Smooth muscle cell (in vitro differentiated cells): Measurements from ENCODE around the gene C1RL. TPM values are rescaled to one million over a fixed set of nuclear protein-coding genes. Genes with fewer than 3 reads are reported as not detected.

Experiments used
- DNase-seq: peaks from one replicate; lab custom pipeline; 2025; ENCODE audit not compliant: unreplicated experiment; lab: John Stamatoyannopoulos, UW
- H2AFZ ChIP-seq: fragments of 200-600 bp; sonication (generic); 2 replicates; pipeline ENCODE4 v1.6.0; 2016; ENCODE audit warnings: antibody characterized with exemption, low read depth, mild to moderate bottlenecking
- H3F3A ChIP-seq: fragments of 200-600 bp; sonication (generic); 2 replicates; pipeline ENCODE4 v1.6.0; 2017; ENCODE audit warnings: antibody characterized with exemption, low read depth
- H3K27ac ChIP-seq: fragments of 200-600 bp; sonication (generic); 2 replicates; pipeline ENCODE4 v1.5.1; 2016; ENCODE audit warnings: low read depth, mild to moderate bottlenecking
- H3K27me3 ChIP-seq: fragments of 200-600 bp; sonication (generic); 2 replicates; pipeline ENCODE4 v1.6.1; 2016; ENCODE audit warnings: low read depth, mild to moderate bottlenecking
- H3K36me3 ChIP-seq: fragments of 200-600 bp; sonication (generic); 2 replicates; pipeline ENCODE4 v1.5.1; 2016; ENCODE audit warnings: low read depth
- H3K4me1 ChIP-seq: fragments of 200-600 bp; sonication (generic); 2 replicates; pipeline ENCODE4 v1.5.1; 2016; ENCODE audit warnings: low read depth
- H3K4me2 ChIP-seq: fragments of 200-600 bp; sonication (generic); 2 replicates; pipeline ENCODE4 v1.6.0; 2016; ENCODE audit warnings: mild to moderate bottlenecking
- H3K4me3 ChIP-seq: fragments of 200-600 bp; sonication (generic); 2 replicates; pipeline ENCODE4 v1.5.1; 2016; ENCODE audit warnings: mild to moderate bottlenecking
- H3K79me2 ChIP-seq: fragments of 200-600 bp; sonication (generic); 2 replicates; pipeline ENCODE4 v1.6.0; 2016; ENCODE audit warnings: low read depth, mild to moderate bottlenecking
- H3K9ac ChIP-seq: fragments of 200-600 bp; sonication (generic); 2 replicates; pipeline ENCODE4 v1.6.0; 2016; ENCODE audit warnings: low read depth
- H3K9me3 ChIP-seq: fragments of 200-600 bp; sonication (generic); replicated peaks from 2 replicates; pipeline ENCODE4 v1.5.1; 2016; ENCODE audit warnings: low read depth
- H4K20me1 ChIP-seq: fragments of 200-600 bp; sonication (generic); 2 replicates; pipeline ENCODE4 v1.6.0; 2016; ENCODE audit warnings: low read depth
- WGBS: methylation state at CpG from one replicate; pipeline ENCODE4 v1.1.7; 2016; ENCODE audit warnings: low lambda C conversion rate; 5-methylcytosine and 5-hydroxymethylcytosine counted together
- polyA plus RNA-seq: library from polyadenylated mRNA; unstranded; fragments of >200 nt; fragmentation: Nextera tagmentation; extraction: Ambion mirVana; gene quantifications from 2 replicates; pipeline ENCODE4 v1.2.1, GENCODE V29; 2016
- total RNA-seq: library from RNA; depleted of rRNA; stranded (reverse); fragments of >200 nt; gene quantifications from 2 replicates; pipeline ENCODE4 v1.2.3, GENCODE V29; 2014
- TF ChIP-seq, protein P1 (sequence below): fragments of 200-600 bp; sonication (generic); IDR thresholded peaks from 2 replicates; pipeline ENCODE4 v1.5.1; 2017; ENCODE audit warnings: borderline replicate concordance, mild to moderate bottlenecking, antibody characterized with exemption; ENCODE audit not compliant: insufficient read depth, poor library complexity, severe bottlenecking

Gene C1RL
- total and polyA plus RNA-seq, 2 experiments from 2014 or later: 8.7 to 21.1 TPM

DNA sequence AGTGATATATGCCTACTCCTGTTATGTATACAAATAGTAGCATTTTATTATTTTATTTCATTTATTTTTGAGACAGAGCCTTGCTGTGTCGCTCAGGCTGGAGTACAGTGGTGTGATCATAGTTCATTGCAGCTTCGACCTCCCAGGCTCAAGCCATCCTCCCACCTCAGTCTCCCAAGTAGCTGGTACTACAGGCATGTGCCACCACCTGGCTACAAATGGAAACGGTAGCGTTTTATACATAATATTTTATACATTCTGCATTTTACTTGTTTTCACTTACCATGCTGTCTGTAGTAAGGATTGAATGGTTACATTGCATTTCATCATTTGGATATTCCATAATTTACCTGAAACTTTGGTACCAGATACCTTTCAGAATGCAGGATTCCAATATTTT is 30.9 kb downstream of the C1RL start:
- H3K4me1 ChIP-seq: no peaks in the 10 kb centered on the region
- no peaks in the 10 kb centered on the region for H3K36me3 ChIP-seq
- H3K27ac ChIP-seq: no peak overlapping the region
- TF ChIP-seq, protein P1, sequence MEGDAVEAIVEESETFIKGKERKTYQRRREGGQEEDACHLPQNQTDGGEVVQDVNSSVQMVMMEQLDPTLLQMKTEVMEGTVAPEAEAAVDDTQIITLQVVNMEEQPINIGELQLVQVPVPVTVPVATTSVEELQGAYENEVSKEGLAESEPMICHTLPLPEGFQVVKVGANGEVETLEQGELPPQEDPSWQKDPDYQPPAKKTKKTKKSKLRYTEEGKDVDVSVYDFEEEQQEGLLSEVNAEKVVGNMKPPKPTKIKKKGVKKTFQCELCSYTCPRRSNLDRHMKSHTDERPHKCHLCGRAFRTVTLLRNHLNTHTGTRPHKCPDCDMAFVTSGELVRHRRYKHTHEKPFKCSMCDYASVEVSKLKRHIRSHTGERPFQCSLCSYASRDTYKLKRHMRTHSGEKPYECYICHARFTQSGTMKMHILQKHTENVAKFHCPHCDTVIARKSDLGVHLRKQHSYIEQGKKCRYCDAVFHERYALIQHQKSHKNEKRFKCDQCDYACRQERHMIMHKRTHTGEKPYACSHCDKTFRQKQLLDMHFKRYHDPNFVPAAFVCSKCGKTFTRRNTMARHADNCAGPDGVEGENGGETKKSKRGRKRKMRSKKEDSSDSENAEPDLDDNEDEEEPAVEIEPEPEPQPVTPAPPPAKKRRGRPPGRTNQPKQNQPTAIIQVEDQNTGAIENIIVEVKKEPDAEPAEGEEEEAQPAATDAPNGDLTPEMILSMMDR: no peak
- no peak overlapping the region for H2AFZ ChIP-seq
- H3K4me3 ChIP-seq: no peak overlapping the region
- H3K9ac ChIP-seq: no peak overlapping the region
- H3K4me2 ChIP-seq: no peak overlapping the region
- DNase-seq: no peak
- no peaks in the 10 kb centered on the region for H3K9me3 ChIP-seq
- H4K20me1 ChIP-seq: no peaks in the 10 kb centered on the region
- H3K27me3 ChIP-seq: no peaks in the 10 kb centered on the region
- WGBS: 92% methylated on average over 4 of the region's 4 CpGs
- H3K79me2 ChIP-seq: no peaks in the 10 kb centered on the region
- H3F3A ChIP-seq: peaks cover 3% of the 10 kb centered on the region

DNA sequence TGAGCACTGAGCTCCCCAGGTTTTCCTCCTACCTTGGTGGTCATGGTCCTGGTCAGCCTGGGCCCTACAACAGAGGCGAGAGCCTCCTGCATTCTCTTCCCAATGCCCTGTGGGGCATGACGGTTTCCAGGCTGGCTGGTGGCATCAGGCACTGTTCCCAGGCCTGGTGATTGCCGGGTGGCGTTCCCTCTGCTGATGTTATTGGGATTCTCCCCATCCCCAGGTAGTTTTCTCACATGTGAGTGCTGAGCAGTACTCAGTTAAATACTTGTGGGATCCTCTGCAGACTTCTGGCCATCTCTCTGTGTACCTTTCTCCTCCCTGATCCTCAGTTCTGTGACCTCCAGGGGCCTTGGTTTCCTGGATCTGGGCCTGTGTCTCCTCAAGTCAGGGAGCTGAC is 32.5 kb downstream of the C1RL start:
- peaks cover 3% of the 10 kb centered on the region for H3F3A ChIP-seq
- H3K27ac ChIP-seq: no peak overlapping the region
- peak overlapping the region; percentile 28 for H3K4me2 ChIP-seq
- H2AFZ ChIP-seq: no peak overlapping the region
- H3K27me3 ChIP-seq: no peaks in the 10 kb centered on the region
- H4K20me1 ChIP-seq: no peaks in the 10 kb centered on the region
- H3K79me2 ChIP-seq: no peaks in the 10 kb centered on the region
- H3K4me3 ChIP-seq: no peak overlapping the region
- no peaks in the 10 kb centered on the region for H3K9me3 ChIP-seq
- H3K36me3 ChIP-seq: no peaks in the 10 kb centered on the region
- H3K4me1 ChIP-seq: no peaks in the 10 kb centered on the region
- DNase-seq: no peak
- 97% methylated on average over 4 of the region's 4 CpGs for WGBS
- TF ChIP-seq, protein P1: no peak
- H3K9ac ChIP-seq: no peak overlapping the region

DNA sequence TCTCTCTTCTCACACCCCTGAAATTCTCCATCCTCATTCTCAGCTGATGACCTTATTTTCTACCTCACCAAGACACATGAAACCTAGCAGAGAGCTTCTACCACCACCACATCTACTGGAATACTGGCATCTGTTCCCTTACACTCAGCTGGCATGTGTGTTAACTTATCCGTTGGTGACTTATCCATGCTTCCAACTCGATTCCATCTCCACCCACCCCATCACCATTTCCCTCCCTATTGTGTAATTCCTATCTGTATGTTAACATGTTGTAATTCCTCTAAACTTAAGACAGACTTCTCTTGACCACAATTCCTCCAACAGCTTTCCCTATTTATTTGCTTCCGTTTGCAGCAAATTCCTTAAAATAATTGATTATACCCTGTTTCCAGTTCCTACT is 33.1 kb downstream of the C1RL start:
- Histone ChIP-seq H3K4me1 (no peaks in the 10 kb centered on the region), H3K4me2 (peak overlapping the region; percentile 28), H3K36me3 (no peaks in the 10 kb centered on the region), H2AFZ (no peak overlapping the region), H3K79me2 (no peaks in the 10 kb centered on the region), H3K27ac (no peak overlapping the region), H3K27me3 (no peaks in the 10 kb centered on the region), H3K9ac (no peak overlapping the region), H3F3A (peaks cover 3% of the 10 kb centered on the region), H3K4me3 (no peak overlapping the region), H3K9me3 (no peaks in the 10 kb centered on the region), H4K20me1 (no peaks in the 10 kb centered on the region)
- WGBS: 18% methylated on average over 3 of the region's 3 CpGs
- TF ChIP-seq, protein P1: no peak
- no peak for DNase-seq

DNA sequence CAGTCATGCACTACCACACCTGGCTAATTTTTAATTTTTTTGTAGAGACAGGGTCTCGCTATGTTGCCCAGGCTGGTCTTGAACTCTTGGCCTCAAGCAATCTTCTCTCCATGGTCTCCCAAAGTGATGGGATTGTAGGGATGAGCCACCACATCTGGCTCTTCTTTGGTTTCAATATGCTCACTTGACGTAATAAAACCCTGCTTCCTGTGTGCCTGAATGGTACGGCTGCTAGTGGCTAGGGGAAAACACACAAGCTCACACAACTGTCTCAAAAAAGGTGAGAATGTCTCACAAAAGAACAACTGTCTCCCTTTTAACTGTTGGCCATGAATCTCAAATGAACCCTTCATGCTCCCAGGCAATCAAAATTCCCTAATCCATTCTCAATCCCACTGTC is 33.5 kb downstream of the C1RL start:
- Histone ChIP-seq H3K27ac (no peak overlapping the region), H4K20me1 (no peaks in the 10 kb centered on the region), H2AFZ (no peak overlapping the region), H3K36me3 (no peaks in the 10 kb centered on the region), H3K4me2 (peak overlapping the region; percentile 28), H3K9me3 (no peaks in the 10 kb centered on the region), H3K27me3 (no peaks in the 10 kb centered on the region), H3K4me3 (no peak overlapping the region), H3F3A (peaks cover 3% of the 10 kb centered on the region), H3K9ac (no peak overlapping the region), H3K4me1 (no peaks in the 10 kb centered on the region), H3K79me2 (no peaks in the 10 kb centered on the region)
- no peak for DNase-seq
- 85% methylated on average over 3 of the region's 3 CpGs for WGBS
- TF ChIP-seq, protein P1: no peak
